Measurements from ENCODE around the gene NFIC. TPM values are rescaled to one million over a fixed set of nuclear protein-coding genes. Genes with fewer than 3 reads are reported as not detected.

The NFIC gene
- total RNA-seq = 10 to 100 TPM; 32.7 to 39.6 TPM

DNA sequence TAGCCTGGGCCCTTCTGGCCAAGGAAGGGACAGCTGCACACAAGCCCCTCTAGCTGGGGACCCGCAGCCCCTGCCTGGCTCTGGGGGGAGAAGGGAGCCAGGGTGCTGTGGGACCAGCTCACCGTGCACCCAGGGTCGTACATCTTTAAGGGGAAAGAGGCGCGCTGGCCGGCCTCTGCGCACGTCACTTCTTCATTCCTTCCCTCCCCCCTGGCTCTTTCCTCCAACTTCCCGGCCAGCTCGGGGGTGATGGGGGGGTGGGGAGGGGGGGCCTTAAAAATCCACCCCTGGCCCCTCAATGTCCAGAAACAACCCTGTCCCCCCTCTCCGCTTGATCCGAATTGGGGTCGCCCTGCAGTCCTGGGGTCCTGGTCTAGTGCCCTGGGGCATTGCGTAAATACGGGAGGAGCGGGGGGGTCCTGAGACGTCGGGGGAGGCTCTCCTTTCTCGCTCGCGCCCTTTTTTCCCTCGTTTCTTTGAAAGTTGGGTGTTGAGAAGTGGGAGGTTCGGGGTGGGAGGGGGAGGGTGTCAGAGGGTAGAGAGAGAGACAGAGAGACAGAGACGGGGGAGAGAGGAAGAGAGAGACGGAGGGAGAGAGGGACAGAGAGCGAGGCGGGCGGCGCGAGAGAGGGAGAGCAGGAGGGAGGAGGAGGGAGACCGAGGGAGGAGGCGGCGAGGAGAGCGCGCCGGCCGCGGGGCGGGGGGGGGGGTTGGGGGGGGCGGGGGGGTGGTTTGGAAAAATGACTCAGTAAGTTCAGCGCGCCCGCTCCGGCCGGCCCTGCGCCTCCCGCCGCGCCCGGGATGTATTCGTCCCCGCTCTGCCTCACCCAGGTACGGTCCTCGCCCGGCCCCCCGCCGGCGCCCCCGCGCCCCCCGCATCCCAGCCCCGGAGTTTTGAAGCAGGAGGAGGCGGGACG lies at the start of gene NFIC:
TSS of gene NFIC (plus strand) at position 748 of the 917 bp plus-strand sequence. CDS start at position 802, 54 bp downstream.

DNA sequence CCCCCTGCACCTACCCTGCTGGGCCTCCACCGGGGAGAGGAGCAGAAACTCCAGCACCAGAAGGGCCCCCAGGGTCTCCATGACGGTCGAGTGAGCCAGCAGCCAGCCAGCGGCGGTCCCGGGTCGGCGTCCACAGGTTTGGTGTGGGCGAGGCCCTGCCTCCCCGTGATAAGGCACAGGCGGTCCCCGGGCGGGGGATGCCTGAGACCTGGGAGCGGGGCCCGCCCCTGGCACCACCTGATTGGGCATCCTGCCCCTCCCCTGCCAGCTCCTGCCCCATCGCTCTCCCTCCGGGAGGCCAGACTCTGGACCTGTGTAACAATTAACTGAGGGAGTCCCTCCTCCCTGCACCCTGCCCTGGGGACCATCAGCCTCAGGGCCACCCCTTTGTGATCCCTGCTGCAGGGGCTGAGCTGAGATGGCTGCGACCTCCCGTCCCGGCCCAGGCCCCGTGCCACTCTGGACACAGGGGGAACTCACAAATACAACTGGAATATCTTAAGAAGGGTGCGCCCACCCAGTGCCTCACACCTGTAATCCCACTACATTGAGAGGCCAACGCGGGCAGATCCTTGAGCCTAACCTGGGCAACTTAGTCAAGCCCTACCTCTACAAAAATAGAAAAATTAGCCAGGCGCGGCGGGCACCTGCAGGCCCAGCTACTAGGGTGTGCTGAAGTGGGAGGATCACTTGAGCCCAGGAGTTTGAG lies 114.2 kb downstream of the NFIC start, which contains the start of gene SMIM24:
TSS of gene SMIM24 (minus strand) at position 143 of the 709 bp plus-strand sequence. CDS start at position 81, 62 bp downstream.

DNA sequence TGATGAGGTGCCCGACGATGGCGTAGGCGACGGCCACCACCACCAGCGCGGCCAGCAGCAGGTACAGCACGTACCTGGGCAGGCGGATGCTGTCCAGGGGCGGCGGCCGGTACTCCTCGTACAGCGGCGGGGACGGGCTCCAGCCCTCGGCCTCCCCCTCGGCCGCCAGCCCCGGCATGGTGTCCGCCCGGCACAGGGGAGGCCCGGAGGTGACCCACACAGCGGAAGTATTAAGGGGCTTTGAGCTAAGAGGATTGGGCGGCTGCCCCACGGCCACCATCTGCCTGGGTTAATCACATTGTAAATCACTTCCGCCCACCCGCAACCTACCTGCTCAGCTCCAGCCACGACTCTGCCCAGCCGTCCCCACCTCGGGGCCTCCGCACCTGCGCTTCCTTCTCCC lies 116.8 kb downstream of the NFIC start, which contains the start of gene SMIM44:
TSS of gene SMIM44 (minus strand) at position 216 of the 403 bp plus-strand sequence. CDS start at position 178, 38 bp downstream.

DNA sequence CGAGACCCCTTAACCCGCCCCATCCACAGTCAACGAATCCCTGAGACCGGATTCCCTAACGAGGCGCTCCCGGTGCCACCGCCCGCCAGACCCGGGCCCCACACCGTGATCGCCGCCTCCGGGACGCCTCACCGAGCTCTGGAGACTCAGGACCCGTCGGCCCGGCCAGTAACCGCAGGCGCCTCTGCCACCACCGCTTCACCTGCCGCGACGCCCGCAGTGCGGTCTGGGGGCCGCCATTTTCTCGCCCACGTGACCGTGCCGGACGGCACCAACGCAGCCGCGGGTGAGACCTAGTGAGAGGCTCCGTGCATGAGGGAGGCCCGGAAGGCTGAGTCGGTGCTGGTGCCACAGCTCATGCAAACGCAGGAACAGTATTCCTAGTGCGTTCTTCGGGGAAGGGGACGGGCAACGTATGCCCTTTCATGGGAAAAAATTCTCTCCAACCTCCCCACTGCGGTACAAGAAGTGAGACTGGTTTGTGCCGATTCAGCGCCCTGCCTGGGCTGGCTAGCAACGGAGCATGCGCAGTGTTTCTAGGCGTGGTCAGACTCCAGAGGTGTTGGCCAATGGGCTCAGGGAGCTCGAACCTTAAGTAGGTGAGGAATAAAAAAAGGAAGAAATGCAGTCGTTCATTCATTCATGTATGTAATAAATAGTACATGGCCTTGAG lies 134.2 kb downstream of the NFIC start, which contains the start of gene DOHH:
TSS of gene DOHH (minus strand) at position 246 of the 673 bp plus-strand sequence. CDS start 3,860 bp downstream, outside the sequence.

DNA sequence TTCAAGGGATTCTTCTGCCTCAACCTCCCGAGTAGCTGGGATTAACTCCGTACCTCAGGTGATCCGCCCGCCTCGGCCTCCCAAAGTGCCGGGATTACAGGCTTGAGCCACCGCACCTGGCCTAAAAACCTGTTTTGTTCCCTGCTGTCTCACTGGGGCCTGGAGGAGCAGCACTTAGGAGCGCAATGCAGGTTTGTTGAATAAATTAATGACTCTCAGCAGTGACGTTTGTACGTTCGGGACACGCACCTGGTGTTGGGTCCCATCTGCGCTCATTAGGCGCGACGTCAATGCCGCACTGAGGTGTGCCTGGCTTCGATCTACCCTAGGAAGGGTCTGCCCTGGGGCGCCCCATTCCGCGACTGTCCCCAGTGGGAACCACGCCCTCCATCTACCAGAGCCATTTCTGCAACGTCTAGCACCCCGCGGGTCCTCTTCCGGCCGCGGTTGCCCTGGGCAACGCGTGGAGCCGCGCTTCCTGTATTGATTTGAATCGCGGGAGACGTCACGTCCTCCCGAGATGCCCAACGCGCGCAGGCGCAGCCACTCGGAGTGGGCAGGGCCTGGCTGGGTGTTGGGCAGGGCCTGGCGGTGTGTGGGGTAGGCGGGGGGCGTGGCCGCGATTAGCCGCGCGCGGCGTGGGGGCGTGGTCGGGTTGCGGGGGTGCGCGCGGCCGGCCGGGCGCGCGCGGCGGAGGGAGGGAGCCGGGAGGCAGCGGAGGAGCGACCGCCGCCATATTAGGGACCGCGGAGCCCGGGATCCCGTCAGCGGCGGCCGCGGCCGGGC lies 139.4 kb downstream of the NFIC start, which contains the start of gene FZR1:
TSS of gene FZR1 (plus strand) at position 714 of the 786 bp plus-strand sequence. CDS start 16,679 bp downstream, outside the sequence.

Small RNAs within 50 kb of the gene (small RNA-seq; reads per million reads assigned to genes)
- 0 reads per million in 2 donors for gene AC005514.1

Other genes with a start within 250 kb of the NFIC start
- gene GNA15, start 230.6 kb upstream of the NFIC start, total RNA-seq = 1 to 10 TPM in 1 of 2 donors, not detected in 1; 2.1 TPM
- under 1 TPM in 1 of 2 donors, not detected in 1; 0.33 TPM for gene S1PR4, start 187.8 kb upstream of the NFIC start, total RNA-seq
- gene NCLN, start 180.7 kb upstream of the NFIC start, total RNA-seq = 10 to 100 TPM; 60.6 to 92.9 TPM
- not detected for gene CELF5, start 141.9 kb upstream of the NFIC start, total RNA-seq
- 1 to 10 TPM in 1 of 2 donors, not detected in 1; 1.0 TPM for gene SMIM24, start 113.9 kb downstream of the NFIC start, total RNA-seq
- not detected for gene SMIM44, start 116.9 kb downstream of the NFIC start, total RNA-seq
- gene DOHH, start 134.1 kb downstream of the NFIC start, total RNA-seq = 10 to 100 TPM; 10.7 to 17.0 TPM
- 10 to 100 TPM; 28.6 to 34.0 TPM for gene FZR1, start 139.7 kb downstream of the NFIC start, total RNA-seq
- gene TEKTIP1, start 172.6 kb downstream of the NFIC start, total RNA-seq = not detected
- 1,000 to 10,000 TPM; 2,768 to 2,971 TPM for gene MFSD12, start 191.0 kb downstream of the NFIC start, total RNA-seq
- 100 to 1,000 TPM; 663 to 915 TPM for gene HMG20B, start 206.4 kb downstream of the NFIC start, total RNA-seq
- under 1 TPM; under 0.01 to 0.67 TPM for gene GIPC3, start 218.9 kb downstream of the NFIC start, total RNA-seq
- 1 to 10 TPM in 1 of 2 donors, not detected in 1; 1.7 TPM for gene TBXA2R, start 240.3 kb downstream of the NFIC start, total RNA-seq

All from melanocyte of skin (primary cell).